HG03432 (cell line): ENCODE measurements around the gene TKT.

ENCODE experiments used
- ATAC-seq: cut with Tn5 transposase; IDR thresholded peaks from one replicate; pipeline ENCODE4 v1.9.1; 2021; ENCODE audit warnings: mild to moderate bottlenecking, moderate library complexity; ENCODE audit not compliant: unreplicated experiment

Gene TKT

DNA sequence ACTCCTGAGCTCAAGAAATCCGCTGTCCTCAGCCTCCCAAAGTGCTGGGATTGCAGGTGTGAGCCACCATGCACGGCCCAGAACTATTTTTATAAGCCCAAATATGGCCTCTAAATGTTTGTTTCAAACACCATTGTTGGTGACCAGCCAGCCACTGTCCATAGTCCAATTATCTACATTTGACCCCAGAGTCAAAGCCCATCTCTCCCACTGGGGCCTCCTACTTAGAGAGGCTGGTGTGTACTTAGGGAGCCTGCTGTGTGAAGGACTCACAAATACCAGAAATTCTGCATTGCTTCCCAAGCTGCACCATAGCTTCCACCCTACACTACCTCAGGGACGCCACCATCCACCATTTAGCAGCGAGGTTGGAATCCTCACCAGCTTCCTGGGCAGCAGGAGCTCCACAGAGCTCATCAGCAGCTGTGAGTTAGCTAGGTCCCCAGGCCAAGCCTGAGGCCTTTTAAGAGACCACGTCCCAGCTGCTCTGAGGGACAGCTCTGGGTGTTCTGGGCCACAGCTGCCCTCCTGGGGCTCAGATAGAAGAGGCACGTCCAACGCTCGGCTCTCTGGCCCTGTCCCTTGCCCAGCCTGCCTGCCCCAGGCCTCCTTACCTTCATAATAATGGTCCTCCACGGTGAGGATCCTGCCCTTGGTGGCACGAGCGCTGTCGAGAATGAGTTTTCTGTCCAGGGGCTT is 29.5 kb downstream of the TKT start:
- no peak for ATAC-seq

DNA sequence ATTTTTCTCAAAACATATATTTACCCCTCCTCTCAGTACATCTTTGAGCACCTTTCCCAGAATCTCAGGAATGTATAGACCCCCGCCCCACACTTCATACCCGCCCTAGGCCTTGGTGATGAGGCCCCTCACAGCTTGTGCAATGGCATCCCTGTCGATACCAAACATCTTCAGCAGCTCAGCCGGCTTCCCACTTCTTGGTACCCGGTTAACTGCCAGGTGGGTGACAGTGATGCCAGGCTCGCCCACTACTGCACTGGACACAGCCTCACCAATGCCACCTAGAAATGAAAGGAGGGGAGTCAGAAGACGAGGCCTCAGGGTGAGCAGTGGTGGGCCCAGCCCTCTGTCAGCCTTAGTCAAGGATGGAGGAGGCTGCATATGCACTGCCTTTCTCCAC is 30.2 kb downstream of the TKT start:
- no peak for ATAC-seq

DNA sequence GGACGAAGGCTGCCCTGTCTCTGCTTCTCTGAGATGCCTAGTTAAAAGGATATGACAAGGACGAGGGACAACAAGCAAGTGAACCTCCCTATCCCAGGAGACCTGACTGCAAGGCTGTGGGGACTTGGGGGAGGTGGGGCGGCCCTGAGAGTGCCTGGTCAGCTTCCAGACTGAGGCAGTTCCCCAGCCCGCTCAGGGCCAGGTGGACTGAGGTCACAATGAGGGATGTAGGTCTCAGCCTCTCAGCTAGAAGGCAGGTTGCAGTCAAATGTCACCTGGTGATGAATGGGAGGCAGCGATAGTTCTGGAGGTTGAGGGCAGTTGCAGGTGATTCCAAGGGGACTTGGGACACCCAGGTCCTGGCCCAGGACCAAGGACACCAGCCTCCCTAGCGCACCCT is 30.6 kb downstream of the TKT start:
- ATAC-seq = no peak

DNA sequence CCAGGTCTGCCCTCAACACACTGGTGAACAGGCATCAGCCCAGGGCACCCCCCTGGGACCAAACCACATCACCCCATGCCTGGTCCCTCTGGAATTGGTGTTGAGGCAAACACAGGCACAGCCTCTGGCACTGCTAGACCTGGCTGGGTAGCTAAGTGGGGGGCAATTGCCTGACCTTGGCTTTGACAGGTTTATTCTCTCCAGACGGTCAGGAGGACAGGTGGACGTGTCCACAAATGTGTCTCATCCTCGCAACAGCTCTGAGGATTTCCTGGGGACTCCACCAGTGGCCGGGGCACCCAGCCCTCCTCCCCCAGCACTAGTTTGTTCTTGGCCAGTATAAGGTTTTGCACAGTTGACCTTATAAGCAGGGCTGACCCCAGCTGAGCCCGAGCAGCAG is 31.3 kb downstream of the TKT start:
- no peak for ATAC-seq

DNA sequence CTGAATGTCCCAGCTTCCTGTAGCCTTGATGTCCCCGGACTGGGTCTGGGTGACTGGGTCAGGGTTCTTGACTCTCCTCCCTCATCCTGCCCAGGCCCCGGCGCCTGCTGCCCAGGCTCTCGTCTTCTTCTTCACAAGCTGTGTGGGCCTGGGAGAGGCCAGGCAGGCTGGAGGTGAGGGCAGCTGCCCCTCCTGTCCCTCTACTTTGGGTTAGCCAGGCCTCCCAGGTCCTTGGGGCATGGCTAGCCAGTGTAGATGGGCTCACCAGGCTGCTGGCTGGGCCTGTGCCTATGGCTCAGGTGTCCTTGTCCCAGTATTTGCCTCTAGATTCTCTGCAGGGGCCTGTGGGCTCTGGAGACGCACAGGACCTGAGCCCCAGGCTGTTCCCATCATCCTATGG is 31.8 kb downstream of the TKT start:
- no peak for ATAC-seq

DNA sequence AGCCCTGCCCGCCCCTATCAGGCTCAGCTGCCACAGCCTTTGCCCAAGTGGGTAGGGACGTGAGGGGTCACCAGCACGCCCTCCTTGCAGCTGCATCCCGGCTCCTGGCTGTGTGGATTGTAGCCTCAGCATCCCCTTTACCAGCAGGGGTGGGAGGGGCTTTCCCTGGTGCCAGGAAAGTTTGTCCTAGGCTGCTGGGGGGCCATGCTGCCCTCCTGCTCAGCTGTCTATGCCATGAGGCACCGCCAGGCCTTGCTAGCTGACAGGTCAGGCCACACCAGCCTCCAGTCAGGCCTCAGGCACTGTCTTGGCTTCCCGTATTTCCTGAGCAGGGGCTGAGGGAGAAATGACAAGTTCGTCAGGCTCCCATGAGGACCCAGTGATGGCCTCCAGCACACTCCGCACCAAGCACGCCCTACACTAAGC is 32.3 kb downstream of the TKT start:
- no peak for ATAC-seq

DNA sequence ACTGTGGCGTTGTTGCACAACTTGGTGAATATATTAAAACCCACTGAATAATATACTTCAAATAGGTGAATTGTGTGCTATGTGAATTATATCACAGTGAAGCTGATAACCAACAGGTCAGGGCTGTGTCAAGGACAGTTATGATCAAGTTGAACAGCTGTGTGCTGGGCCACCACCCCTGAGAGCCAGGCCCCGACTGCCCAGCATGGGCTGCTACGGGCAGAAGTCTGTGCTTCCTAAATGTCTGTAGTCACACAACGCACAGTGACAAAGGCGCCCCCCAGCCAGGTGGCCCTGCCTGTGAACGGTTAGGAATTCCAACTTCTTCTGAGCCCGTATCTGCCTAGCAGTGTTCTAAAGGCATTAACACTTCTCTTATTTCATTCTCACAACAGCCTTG is 32.8 kb downstream of the TKT start:
- no peak for ATAC-seq

DNA sequence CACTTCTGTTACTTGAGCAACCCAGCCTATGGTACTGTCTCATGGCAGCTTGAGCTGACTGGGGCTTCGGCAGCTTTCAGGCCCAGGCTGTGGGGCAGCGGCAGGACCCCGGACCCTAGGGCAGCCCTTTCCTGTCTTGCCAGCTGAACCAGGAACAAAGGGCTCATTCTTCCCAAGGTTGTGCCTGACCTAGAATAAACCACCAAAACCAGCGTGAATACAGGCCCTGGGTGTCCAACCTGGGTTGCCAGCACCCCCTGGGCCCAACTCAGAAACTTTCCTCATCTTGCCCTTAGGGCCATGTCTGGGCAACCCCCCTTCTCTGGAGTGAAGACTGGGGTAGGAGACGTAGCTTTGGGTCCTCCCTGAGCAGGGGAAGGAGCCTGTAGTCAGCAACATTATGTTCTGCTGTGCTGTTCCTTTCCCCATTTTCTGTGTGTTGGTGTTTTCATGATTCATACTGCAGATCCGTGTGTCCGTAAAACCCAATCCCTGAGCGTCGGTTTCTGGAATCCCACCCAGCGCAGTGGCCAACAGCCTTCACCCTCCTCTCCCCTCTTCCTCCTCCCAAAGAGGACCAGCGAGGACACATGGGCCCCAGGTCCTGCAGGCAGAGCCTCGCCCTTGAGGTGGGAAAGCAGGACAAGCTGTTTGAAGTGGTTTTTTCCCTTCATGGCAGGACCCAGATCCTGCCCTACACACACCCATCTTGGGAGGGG is 33.5 kb downstream of the TKT start:
- ATAC-seq = no peak

DNA sequence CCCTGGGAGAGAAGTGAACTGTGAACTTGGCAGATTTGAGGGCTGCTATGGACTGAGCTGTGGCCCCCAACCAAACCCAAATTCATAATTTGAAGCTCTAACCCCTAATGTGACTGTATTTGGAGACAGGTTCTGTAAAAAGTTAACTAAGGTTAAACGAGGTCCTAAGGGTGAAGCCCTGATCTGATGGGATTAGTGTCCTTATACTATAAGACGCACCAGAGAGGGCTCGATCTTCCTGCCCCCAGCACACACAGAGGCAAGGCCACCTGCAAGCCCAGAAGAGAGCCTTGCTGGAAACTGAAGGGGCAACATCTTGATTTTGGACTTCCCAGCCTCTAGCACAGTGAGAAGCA is 34.0 kb downstream of the TKT start:
- no peak for ATAC-seq

DNA sequence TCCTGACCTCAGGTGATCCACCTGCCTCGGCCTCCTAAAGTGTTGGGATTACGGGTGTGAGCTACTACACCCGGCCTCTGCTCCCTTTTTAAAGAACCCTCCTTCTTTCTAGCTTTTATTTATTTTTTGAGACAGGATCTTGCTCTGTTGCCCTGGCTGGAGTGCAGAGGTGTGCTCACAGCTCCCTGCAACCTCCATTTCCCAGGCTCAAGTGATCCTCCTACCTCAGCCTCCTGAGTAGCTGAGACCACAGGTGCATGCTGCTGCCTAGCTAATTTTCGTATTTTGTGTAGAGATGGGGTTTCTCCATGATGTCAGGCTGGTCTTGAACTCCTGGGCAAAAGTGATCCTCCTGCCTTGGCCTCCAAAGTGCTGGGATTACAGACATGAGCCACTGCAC is 34.5 kb downstream of the TKT start:
- ATAC-seq = no peak

DNA sequence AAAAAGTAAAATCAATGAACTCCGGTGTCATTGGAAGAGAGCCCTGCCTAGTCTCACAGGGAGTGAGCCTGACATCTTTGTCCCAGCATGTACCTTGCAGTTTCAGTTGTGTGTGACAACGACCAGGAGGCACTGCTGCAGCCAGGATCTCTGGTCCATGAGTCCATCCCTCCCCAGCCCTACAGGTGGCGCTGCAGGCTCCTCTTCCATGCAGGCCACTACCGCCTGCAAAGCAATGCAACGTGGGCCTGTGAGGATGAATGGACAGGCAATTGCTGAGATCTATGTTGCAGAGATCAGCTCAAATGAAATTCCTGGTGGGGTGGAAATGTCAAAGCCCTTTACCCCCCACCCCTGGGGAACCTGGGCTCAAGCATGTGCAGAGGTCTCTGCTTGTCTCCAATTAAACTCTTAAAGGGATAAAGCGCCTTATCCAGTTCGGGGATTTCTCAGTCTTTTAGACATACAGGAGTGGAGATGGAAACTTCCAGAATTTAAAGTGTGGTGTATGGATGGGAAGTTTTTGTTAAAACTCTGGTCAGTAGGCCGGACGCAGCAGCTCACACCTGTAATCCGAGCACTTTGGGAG is 35.8 kb downstream of the TKT start:
- peak; percentile 88 for ATAC-seq

DNA sequence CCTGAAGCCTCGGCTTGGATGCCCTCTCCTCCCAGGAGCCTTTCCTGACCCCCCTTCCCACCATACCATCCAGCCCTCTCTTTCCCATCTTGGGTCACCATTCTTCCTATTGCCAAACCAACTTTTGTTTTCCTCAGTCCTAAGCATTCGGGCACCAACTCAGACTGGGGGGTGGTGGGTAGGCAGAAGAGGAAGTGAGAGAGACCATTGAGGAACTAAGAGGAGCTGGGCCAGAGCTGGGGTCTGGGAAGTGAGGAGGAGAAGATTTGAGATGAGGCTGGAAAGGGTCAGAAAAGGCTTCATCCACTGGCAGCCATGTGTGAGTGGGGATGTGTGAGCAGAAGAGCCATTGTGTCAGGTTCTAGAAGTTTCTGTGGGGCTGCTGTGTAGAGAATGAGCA is 37.7 kb downstream of the TKT start:
- no peak for ATAC-seq

DNA sequence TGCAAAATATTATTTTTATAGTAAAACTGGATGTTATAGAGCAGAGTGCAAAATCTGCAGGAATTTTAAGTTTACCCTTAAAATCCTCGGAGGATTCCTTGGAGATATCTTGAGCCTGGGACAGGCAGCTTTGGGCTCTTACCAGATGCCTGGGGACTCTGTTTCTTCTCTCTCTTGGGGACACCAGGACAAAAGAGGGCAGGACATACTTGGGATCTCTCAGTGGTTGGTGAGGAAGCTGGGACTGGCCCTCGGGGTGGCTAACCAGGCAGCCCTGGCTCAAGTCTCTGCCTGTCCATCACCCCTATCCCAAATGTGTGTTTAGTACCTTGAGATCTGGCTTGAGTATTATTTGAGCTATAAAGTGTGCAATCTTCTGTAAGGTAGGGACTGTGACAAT is 38.6 kb downstream of the TKT start:
- no peak for ATAC-seq

DNA sequence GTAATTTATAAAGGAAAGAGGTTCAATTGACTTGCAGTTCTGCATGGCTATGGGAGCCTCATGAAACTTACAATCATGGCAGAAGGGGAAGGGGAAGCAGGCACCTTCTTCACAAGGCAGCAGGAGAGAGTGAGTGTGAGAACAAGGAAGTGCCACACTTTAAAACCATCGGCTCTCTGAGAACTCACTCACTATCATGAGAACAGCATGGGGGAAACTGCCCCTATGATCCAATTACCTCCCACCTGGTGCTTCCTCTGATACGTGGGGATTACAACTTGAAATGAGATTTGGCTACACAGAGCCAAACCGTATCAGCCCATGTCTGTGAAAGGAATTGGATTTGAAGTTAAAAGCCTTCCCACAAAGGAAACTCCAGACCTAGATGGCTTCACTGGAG is 39.1 kb downstream of the TKT start:
- no peak for ATAC-seq

DNA sequence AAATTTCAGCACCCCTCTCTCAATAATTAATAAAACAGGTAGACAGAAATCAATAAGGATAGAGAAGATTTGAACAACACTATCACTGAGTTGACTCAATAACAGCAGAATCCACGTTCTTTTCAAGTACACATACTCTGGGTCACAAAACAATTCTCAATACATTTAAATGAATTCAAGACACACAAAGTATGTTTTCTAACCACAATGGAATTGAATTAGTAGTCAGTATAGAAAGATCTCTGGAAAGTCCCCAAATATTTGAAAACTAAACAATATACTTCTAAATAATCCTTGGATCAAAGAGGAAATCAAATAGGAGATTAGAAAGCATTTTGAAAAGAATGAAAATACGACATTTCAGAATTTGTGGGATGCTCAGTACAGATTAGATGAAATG is 40.0 kb downstream of the TKT start:
- no peak for ATAC-seq

DNA sequence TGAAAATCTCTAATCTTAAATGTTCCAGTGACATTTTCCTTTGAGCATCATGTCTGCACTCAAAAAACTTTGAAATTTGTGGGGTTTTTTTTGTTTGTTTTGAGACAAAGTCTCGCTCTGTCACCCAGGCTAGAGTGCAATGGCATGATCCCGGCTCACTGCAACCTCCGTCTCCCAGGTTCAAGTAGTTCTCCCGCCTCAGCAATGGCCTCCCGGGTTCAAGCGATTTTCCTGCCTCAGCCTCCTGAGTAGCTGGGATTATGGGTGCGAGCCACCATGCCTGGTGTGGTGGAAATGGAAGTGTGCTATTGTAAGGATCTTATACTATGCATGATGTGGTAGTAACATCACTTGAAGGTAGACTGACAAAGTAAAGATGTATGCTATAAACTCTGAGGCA is 42.5 kb downstream of the TKT start:
- no peak for ATAC-seq

DNA sequence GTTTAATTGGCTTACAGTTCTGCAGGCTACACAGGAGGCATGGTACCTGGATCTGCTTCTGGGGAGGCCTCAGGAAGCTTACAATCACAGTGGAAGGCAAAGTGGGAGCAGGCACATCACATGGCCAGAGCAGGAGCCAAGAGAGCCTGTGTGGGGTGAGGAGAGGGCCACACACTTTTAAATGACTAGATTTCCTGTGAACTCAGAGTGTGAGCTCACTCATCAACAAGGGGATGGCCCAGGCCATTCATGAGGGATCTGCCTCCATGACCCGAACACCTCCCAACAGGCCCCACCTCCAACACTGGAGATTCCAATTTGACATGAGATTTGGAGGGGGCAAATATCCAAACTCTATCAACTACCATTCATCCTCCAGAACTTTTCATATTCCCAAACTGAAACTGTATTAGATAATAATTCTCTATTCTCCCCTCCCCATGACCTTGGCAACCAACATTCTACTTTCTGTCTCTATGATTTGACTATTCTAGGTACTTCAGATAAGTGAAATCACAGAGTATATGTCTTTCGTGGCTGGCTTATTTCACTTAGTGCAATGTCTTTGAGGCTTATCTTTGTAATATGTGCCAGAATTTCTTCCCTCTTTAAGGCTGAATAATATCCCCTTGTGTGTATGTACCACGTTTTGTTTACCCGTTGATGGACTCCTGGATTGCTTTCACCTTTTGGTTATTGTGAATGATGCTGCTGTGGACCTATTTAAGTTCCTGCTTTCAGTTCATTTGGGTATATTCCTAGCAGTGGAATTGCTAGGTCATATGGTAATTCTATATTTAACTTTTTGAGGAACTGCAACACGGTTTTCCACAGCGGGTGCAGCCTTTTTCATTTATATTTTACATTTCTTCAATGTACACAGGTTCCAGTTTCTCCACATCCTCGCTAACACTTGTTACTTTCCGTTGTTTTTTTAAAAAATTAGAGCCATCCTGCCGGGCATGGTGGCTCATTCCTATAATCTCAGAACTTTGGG is 43.8 kb downstream of the TKT start:
- no peak for ATAC-seq

DNA sequence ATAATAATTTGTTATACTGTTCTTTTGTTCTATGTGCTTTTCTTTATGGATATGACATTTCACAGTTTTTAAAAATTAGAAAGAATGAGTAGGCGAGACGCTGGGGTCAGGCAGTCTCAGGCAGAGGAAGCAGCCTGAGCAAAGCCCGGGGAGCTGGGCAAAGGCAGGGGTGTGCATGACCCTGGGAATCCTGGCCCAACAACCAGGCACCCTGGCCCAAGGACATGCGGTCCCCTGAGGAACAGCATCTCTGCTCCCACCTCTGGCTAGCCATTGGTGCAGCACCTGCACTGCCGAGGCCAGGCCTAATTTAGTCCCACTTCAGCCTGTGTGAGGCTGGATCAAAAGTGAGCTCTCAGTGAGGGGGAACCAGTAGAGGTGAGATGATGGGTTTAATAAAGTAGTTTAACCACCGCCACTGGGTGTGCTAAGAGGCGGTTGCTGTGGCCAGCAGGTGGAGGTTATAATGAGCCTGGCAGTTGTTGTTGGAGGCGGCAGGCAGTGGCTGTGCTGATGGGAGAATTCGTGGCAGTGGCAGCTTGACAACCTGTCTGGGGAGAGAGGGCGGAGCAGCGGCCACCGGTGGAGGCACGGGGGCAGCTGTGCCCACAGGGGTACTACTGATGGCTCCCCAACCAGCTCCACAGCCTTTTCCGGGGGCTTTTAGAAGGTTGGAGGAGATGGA is 53.3 kb downstream of the TKT start:
- ATAC-seq = no peak

DNA sequence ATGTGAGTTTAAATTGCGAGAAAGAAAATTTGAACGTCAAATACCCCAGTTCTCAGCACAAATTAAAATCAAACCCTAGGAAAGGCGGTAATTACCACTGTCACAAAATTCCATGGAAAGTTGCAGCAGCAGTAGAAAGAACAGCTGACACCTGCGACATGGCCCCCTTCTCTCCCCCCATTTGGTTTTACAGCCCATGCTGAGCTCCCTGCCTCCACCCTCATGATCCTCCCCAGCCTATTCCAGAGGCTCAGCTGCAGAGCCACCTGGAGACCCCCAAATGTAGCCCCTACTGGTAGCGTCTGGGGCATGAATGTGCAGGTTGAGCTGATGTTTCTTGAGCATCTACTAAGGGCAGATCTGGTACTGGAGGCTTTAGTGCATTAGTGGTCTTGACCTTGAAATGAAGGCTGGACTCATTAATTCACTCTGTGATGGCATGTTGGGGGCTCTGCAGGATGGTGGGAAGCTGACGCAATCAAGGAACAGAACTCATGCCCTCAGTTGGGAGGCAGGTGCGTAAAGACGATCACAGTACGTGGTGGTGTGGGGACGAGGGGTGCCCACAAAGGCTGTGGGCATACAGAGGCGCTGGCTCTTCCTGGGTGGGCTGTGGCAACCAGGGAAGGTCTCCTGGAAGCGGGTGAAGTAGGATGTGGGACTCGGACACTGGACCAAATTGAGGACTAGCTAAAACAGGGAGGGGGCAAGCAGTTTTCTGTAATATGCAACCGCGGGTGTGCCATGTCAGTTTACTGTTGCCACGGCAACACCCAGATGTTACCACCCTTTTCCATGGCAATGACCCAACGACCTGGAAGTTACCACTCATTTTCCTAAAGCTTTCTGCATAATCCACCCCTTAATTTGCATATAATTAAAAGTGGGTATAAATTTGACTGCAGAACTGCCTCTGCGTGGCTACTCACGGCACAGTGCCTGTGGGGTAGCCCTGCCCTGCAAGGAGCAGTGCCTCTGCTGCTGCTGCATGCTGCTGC is 55.0 kb downstream of the TKT start:
- ATAC-seq = no peak

DNA sequence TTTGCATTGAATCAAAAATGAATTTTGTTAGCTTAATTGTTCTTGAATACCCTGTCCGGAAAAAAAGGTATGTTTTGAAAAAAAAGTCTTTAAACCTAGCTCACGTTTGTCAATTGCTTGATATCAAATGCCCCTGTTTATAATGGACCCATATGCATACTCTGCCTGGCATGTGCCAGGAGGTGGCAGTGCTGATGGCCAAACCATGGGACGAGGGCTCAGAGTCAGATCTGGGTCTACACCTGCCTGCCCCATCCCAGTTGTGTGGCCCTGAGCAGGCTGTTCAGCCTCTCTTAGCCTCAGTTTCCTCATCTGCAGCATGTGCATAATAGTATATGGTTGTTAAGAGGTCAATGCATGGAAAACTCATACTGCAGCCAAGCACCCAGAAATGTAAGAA is 56.0 kb downstream of the TKT start:
- ATAC-seq = no peak
